Activated CD4-positive, alpha-beta memory T cell treated with anti-CD3 and anti-CD28 coated beads, Interleukin-2, amount 10 ng/mL, durations not matched to agents 7 days and 5 days (primary cell): ENCODE measurements around the gene TTC39B. TPM values are rescaled to one million over a fixed set of nuclear protein-coding genes. Genes with fewer than 3 reads are reported as not detected.

Experiments
- CTCF ChIA-PET: fragments of 350-600 bp; sonication (Branson Sonifier 250); formaldehyde crosslinking; loops from one replicate; lab custom pipeline; 2021; ENCODE audit warnings: antibody characterized with exemption, inconsistent platforms; lab: Charles Lee
- POLR2A ChIA-PET: fragments of 350-600 bp; sonication (Branson Sonifier 250); formaldehyde crosslinking; loops from one replicate; lab custom pipeline; 2021; ENCODE audit warnings: antibody characterized with exemption; lab: Charles Lee
- DNase-seq: peaks from one replicate; pipeline ENCODE4 v3.0.0-alpha.2; 2020
- H3K27ac Mint-ChIP-seq: one replicate; pipeline ENCODE4 v1.8.0; 2021; ENCODE audit warnings: mild to moderate bottlenecking, mixed read lengths
- H3K27me3 Mint-ChIP-seq: one replicate; pipeline ENCODE4 v1.8.0; 2021; ENCODE audit warnings: mixed read lengths
- H3K36me3 Mint-ChIP-seq: one replicate; pipeline ENCODE4 v1.8.0; 2021; ENCODE audit warnings: low read depth, mixed read lengths
- H3K4me1 Mint-ChIP-seq: one replicate; pipeline ENCODE4 v1.8.0; 2021; ENCODE audit warnings: mixed read lengths
- H3K4me3 Mint-ChIP-seq: one replicate; pipeline ENCODE4 v1.8.0; 2021; ENCODE audit warnings: mild to moderate bottlenecking, mixed read lengths
- H3K9me3 Mint-ChIP-seq: one replicate; pipeline ENCODE4 v1.8.0; 2021; ENCODE audit warnings: mixed read lengths
- total RNA-seq, 2 experiments: library from RNA; stranded (reverse); gene quantifications; one replicate each; pipeline ENCODE4 v1.2.3, GENCODE V29; 2021

The TTC39B gene
- total RNA-seq, result 10 to 100 TPM; 27.5 to 29.6 TPM

DNA sequence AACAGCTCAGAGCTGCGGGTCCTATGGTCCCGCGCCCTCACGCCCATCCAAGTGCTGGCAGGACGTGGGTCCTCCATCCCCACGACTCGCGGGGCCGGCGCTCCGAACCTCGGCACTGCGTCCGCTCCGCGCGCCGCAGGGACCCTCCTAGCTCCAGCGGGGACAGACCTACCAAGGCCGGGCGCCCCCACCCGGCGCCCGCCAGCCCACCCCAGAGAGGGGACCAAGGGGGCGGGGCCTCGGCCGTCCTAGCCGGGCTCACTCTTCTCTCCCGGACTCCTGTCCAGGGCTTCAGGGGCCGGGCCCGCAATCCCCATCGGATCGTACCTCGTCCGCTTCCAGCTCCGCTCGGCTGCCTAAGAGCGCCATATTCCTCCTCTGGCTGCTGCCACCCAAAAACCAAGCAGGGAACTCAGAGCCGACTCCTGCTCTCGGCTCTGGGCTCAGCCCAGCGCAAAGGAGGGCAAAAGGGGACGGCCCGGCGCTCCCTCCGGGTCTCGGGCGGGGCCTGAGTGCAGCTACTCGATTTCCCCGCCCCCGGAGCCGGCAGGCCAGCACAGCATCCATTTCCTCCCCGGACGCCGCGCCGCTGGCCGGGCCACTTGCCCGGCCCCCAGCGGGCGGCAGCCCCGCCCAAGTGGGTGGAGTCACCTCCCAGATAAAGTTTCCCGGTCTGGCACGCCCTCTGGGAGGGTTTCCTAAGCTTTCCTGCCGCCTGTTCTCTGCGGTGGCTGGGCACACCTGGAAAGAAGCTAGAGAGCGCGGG lies at the start of gene TTC39B:
TSS of gene TTC39B (minus strand) at position 460 of the 766 bp plus-strand sequence. CDS start at position 369, 91 bp downstream.
- Mint-ChIP-seq H3K27ac (peak within 1 kb of the TSS; percentile 86), H3K36me3 (peaks cover 21% of the 10 kb centered on the region), H3K4me1 (peaks cover 59% of the 10 kb centered on the region), H3K9me3 (no peaks in the 10 kb centered on the region), H3K27me3 (no peaks in the 10 kb centered on the region), H3K4me3 (peak within 1 kb of the TSS; percentile 92)
- ChIA-PET POLR2A (interaction anchor here (0.7 to 3.4 kb wide), 10 partner anchors 8 to 204 kb away, joined by 3 to 36 read pairs (median 4); partner anchors contain the start of genes PSIP1 and SNAPC3), CTCF (interaction anchor here (0.8 to 2.9 kb wide), 7 partner anchors 7 to 193 kb away, joined by 3 to 9 read pairs (median 3); no protein-coding TSS in a partner anchor)
- DNase-seq, result peak; percentile 85

DNA sequence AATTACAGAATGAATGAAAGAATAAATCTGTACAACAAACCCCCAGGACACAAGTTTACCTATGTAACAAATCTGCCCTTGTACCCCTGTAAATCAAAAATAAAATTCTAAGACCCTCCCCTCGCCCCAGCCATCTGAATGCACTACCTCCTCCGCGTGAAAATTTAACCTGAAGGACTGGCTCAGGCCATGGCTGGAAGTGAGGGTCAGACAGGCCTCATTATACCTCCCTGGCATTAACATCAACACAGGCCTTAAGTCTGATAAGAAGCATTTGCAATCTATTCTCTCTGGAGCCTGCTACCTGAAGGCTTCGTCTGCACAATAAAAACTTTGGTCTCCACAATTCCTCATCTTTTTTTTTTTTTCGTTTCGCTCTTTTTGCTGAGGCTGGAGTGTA lies 48.7 kb upstream of the TTC39B start:
- Mint-ChIP-seq H3K27me3 (no peaks in the 10 kb centered on the region), H3K4me3 (no peak overlapping the region), H3K4me1 (peaks cover 12% of the 10 kb centered on the region), H3K27ac (no peak overlapping the region), H3K36me3 (no peaks in the 10 kb centered on the region), H3K9me3 (no peaks in the 10 kb centered on the region)
- POLR2A ChIA-PET, result no interaction called here
- DNase-seq, result no peak
- CTCF ChIA-PET, result interaction anchor here (0.7 to 1.8 kb wide), 3 partner anchors 9 to 929 kb away, joined by 3 to 4 read pairs (median 4); no protein-coding TSS in a partner anchor

GRCh38 chr9:15354713-15355112 lies 47.7 kb upstream of the TTC39B start:
- no peak overlapping the region for H3K4me3 Mint-ChIP-seq
- peaks cover 12% of the 10 kb centered on the region for H3K4me1 Mint-ChIP-seq
- CTCF ChIA-PET, result interaction anchor here (1.0 to 1.8 kb wide), 3 partner anchors 8 to 77 kb away, joined by 3 to 4 read pairs (median 4); no protein-coding TSS in a partner anchor
- H3K9me3 Mint-ChIP-seq, result no peaks in the 10 kb centered on the region
- H3K27ac Mint-ChIP-seq, result no peak overlapping the region
- no peaks in the 10 kb centered on the region for H3K36me3 Mint-ChIP-seq
- POLR2A ChIA-PET, result no interaction called here
- DNase-seq, result no peak
- no peaks in the 10 kb centered on the region for H3K27me3 Mint-ChIP-seq

GRCh38 chr9:15353892-15354291 lies 46.9 kb upstream of the TTC39B start:
- Mint-ChIP-seq H3K9me3 (no peaks in the 10 kb centered on the region), H3K36me3 (no peaks in the 10 kb centered on the region), H3K4me3 (no peak overlapping the region), H3K27me3 (no peaks in the 10 kb centered on the region), H3K27ac (no peak overlapping the region), H3K4me1 (peaks cover 12% of the 10 kb centered on the region)
- ChIA-PET POLR2A (no interaction called here), CTCF (no interaction called here)
- DNase-seq, result no peak

DNA sequence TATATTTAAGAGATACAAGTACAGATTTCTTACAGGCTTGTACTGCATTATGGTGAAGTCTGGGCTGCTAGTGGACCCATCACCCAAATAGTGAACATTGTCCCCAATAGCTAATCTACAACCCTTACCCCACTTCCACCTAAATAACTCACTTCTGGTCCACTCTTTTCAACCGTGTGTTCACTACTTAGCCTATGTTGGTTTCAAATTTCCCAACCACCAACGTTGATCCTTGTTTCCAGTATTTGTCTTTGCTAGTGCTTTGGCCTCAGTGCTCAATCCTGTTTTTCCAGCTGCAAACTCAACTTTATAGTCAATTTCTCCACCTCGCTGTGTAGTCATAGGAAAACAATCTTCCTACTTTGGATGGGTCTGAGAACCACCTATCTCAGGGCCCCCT lies 45.3 kb upstream of the TTC39B start:
- no peaks in the 10 kb centered on the region for H3K27me3 Mint-ChIP-seq
- no peaks in the 10 kb centered on the region for H3K9me3 Mint-ChIP-seq
- H3K36me3 Mint-ChIP-seq, result no peaks in the 10 kb centered on the region
- H3K27ac Mint-ChIP-seq, result no peak overlapping the region
- CTCF ChIA-PET, result no interaction called here
- no peak overlapping the region for H3K4me3 Mint-ChIP-seq
- POLR2A ChIA-PET, result no interaction called here
- DNase-seq, result no peak
- peaks cover 12% of the 10 kb centered on the region for H3K4me1 Mint-ChIP-seq

GRCh38 chr9:15349892-15350761 lies 43.1 kb upstream of the TTC39B start:
- DNase-seq, result no peak
- no peaks in the 10 kb centered on the region for H3K36me3 Mint-ChIP-seq
- H3K9me3 Mint-ChIP-seq, result no peaks in the 10 kb centered on the region
- no peak overlapping the region for H3K27ac Mint-ChIP-seq
- H3K4me1 Mint-ChIP-seq, result peaks cover 12% of the 10 kb centered on the region
- H3K27me3 Mint-ChIP-seq, result no peaks in the 10 kb centered on the region
- CTCF ChIA-PET, result interaction anchor here (0.6 kb wide), 1 partner anchor 35 kb away, joined by 3 read pairs; no protein-coding TSS in a partner anchor
- no peak overlapping the region for H3K4me3 Mint-ChIP-seq
- POLR2A ChIA-PET, result no interaction called here

- POLR2A ChIA-PET, result no interaction called here
- no peaks in the 10 kb centered on the region for H3K36me3 Mint-ChIP-seq
- peaks cover 4% of the 10 kb centered on the region for H3K4me1 Mint-ChIP-seq
- CTCF ChIA-PET, result interaction anchor here (0.6 to 0.8 kb wide), 3 partner anchors 8 to 124 kb away, joined by 3 to 5 read pairs (median 4); no protein-coding TSS in a partner anchor
- H3K27me3 Mint-ChIP-seq, result no peaks in the 10 kb centered on the region
- no peak for DNase-seq
- H3K27ac Mint-ChIP-seq, result no peak overlapping the region
- no peak overlapping the region for H3K4me3 Mint-ChIP-seq
- peaks cover 2% of the 10 kb centered on the region for H3K9me3 Mint-ChIP-seq
Measured at GRCh38 chr9:15346837-15347236, 39.8 kb upstream of the TTC39B start.

- DNase-seq, result no peak
- no peaks in the 10 kb centered on the region for H3K4me1 Mint-ChIP-seq
- H3K27ac Mint-ChIP-seq, result no peak overlapping the region
- ChIA-PET POLR2A (no interaction called here), CTCF (no interaction called here)
- H3K4me3 Mint-ChIP-seq, result no peak overlapping the region
- no peaks in the 10 kb centered on the region for H3K36me3 Mint-ChIP-seq
- H3K9me3 Mint-ChIP-seq, result peaks cover 2% of the 10 kb centered on the region
- H3K27me3 Mint-ChIP-seq, result peaks cover 2% of the 10 kb centered on the region
Measured at GRCh38 chr9:15344191-15344590, 37.2 kb upstream of the TTC39B start.

GRCh38 chr9:15333376-15333881 lies 26.4 kb upstream of the TTC39B start:
- DNase-seq, result no peak
- Mint-ChIP-seq H3K36me3 (no peaks in the 10 kb centered on the region), H3K27me3 (peaks cover 6% of the 10 kb centered on the region), H3K4me1 (no peaks in the 10 kb centered on the region), H3K9me3 (no peaks in the 10 kb centered on the region), H3K27ac (no peak overlapping the region), H3K4me3 (no peak overlapping the region)
- ChIA-PET CTCF (no interaction called here), POLR2A (no interaction called here)

DNA sequence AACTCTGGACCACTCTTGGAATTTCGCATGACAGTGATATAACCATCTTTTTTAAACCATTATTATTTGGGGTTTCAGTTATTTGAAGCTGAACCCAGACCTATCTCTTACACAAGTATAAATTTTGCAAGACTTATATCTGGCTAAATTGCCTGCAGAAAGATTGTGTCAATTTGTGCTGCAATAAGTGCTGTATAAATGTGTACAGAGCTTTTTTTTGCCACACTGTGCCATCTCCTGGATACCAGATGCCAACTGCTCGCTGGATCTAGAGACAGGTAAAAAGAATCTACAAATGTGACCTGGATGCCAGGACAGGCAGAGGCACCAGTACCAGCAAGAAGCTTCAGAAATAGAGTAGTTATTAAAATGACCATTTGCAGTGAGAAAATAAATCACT lies 25.9 kb upstream of the TTC39B start:
- Mint-ChIP-seq H3K4me1 (no peaks in the 10 kb centered on the region), H3K27ac (no peak overlapping the region), H3K27me3 (peaks cover 6% of the 10 kb centered on the region), H3K9me3 (no peaks in the 10 kb centered on the region), H3K4me3 (no peak overlapping the region), H3K36me3 (no peaks in the 10 kb centered on the region)
- CTCF ChIA-PET, result no interaction called here
- POLR2A ChIA-PET, result no interaction called here
- DNase-seq, result no peak

DNA sequence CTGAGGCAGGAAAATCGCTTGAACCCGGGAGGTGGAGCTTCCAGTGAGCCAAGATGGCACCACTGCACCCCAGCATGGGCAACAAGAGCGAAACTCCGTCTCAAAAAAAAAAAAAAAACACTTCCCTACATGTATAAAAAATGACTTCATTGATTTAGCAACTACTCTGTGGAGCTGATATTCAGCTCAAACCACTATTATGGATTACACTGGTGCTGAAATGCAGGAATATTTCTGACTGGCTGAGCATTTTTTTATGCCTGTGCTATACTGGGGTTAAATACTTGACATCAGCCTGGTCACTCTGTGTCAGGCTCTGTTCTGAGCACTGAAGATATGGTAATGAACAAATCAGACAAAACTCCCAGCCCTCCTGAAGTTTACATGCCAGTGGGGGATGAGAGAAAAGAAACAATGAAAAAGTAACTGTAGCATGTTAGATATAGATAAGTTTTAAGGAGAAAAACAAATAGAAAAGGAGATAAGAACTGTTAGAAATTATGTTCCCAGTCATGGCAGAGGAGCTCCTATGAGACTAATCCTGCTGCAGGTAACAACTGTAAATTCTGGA lies 22.6 kb upstream of the TTC39B start:
- H3K9me3 Mint-ChIP-seq, result no peaks in the 10 kb centered on the region
- H3K4me1 Mint-ChIP-seq, result no peaks in the 10 kb centered on the region
- ChIA-PET CTCF (interaction anchor here (1.5 kb wide), 1 partner anchor 52 kb away, joined by 3 read pairs; no protein-coding TSS in a partner anchor), POLR2A (no interaction called here)
- no peaks in the 10 kb centered on the region for H3K36me3 Mint-ChIP-seq
- no peak overlapping the region for H3K4me3 Mint-ChIP-seq
- H3K27me3 Mint-ChIP-seq, result peaks cover 6% of the 10 kb centered on the region
- DNase-seq, result no peak
- no peak overlapping the region for H3K27ac Mint-ChIP-seq

GRCh38 chr9:15328946-15329345 lies 21.9 kb upstream of the TTC39B start:
- POLR2A ChIA-PET, result no interaction called here

More at GRCh38 chr9:15328946-15329345, 21.9 kb upstream of the TTC39B start:
- Mint-ChIP-seq H3K4me3 (no peak overlapping the region), H3K9me3 (no peaks in the 10 kb centered on the region), H3K36me3 (no peaks in the 10 kb centered on the region), H3K27me3 (peaks cover 3% of the 10 kb centered on the region), H3K4me1 (no peaks in the 10 kb centered on the region), H3K27ac (no peak overlapping the region)
- DNase-seq, result no peak
- CTCF ChIA-PET, result interaction anchor here (1.5 kb wide), 1 partner anchor 51 kb away, joined by 3 read pairs; no protein-coding TSS in a partner anchor
